Eye (tissue), 1 donor: ENCODE measurements around the gene CRYGD.

Experiments
- DNase-seq: peaks from one replicate; pipeline ENCODE4 v3.0.0-alpha.2; 2015

Gene CRYGD

GRCh38 chr2:208077276-208077675 lies 47.0 kb downstream of the CRYGD start:
- no peak for DNase-seq

GRCh38 chr2:208074610-208075356 lies 49.5 kb downstream of the CRYGD start:
- DNase-seq = no peak

DNA sequence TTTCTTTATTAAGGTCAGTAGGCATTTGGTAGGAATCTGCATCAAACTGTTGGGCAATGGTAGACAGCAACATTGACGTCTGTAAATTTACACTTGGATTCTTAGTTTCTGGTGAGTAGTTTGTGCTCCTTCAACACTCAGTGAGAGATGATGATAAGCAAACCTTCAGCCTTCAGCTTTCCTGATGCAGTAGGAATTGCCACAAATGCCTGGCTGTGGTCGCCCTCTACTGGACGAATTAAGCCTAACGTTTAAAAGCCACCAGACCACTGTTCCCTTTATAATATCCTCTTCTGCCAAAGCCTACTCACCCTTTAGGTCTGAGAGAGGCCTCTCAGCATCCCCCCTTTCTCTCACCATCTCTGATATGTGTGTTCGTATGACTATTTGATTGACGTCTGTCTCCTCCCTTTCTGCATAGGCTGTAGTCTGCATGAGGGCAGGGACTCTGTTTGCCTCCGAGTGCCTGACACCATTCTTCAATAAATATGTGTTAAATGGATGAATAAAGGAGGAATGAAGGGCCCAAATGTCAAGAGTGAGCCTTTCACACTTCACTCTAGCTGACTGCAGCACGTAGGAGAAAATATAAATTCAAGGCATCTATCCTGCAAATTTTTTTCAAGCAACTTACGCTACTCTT lies 52.0 kb downstream of the CRYGD start:
- peak; percentile 83 for DNase-seq
